Measurements from ENCODE around the gene CEACAM4. TPM values are rescaled to one million over a fixed set of nuclear protein-coding genes. Genes with fewer than 3 reads are reported as not detected.

The CEACAM4 gene
- total and polyA plus RNA-seq, 2 of the 4 experiments (the other 2 are of a cell fraction): not detected

- no peak within 1 kb of the TSS for H2BK120ac ChIP-seq (ENCODE audit: low read depth, low read length)
- H2AK9ac ChIP-seq (replicated peaks; ENCODE audit: low read depth, low read length, poor library complexity): no peak within 1 kb of the TSS
- ATAC-seq (ENCODE audit: low read depth): no peak
- no peak within 1 kb of the TSS for H3K23ac ChIP-seq (ENCODE audit: low read depth, low read length)
- H3K56ac ChIP-seq (ENCODE audit: extremely low read depth, insufficient read depth, low read length): no peak within 1 kb of the TSS
- no CpG with 5 or more reads among the region's 4 CpGs for WGBS, 2 experiments (ENCODE audit: extremely low coverage in 2 of 2, insufficient read length in 1 of 2)
- H3K9ac ChIP-seq (ENCODE audit: low read depth, low read length): no peak within 1 kb of the TSS
- H3K9me1 ChIP-seq (ENCODE audit: insufficient read depth, low read length): no peaks in the 10 kb centered on the region
- ChIA-PET POLR2A (ENCODE audit: unreplicated experiment) (no interaction called here), CTCF (no interaction called here)
- no peak within 1 kb of the TSS for H2BK5ac ChIP-seq (ENCODE audit: low read depth, low read length, poor library complexity, severe bottlenecking)
- H3K4me1 ChIP-seq (ENCODE audit: control insufficient read depth, insufficient read depth, low read length): no peaks in the 10 kb centered on the region
- no peak within 1 kb of the TSS for H3K4me3 ChIP-seq (ENCODE audit: insufficient read depth, low read depth, low read length)
- H2AK5ac ChIP-seq (ENCODE audit: low read depth, low read length): no peak within 1 kb of the TSS
- H2BK20ac ChIP-seq (ENCODE audit: low read depth, low read length): no peak within 1 kb of the TSS
- no peak within 1 kb of the TSS for H2BK15ac ChIP-seq (ENCODE audit: low read depth, low read length)
- no peak within 1 kb of the TSS for H3K4ac ChIP-seq (ENCODE audit: low read depth, low read length)
- TF ChIP-seq CHD1 (IDR thresholded peaks at IDR 0.05; ENCODE audit: low read depth, low read length) (no peak), RAD21 (IDR thresholded peaks at IDR 0.05; ENCODE audit: low read length) (no peak), SMC3 (IDR thresholded peaks at IDR 0.05; ENCODE audit: low read depth, low read length) (no peak), NFE2L2 (IDR thresholded peaks at IDR 0.05; ENCODE audit: low read depth, low read length) (no peak), BHLHE40 (IDR thresholded peaks at IDR 0.05; ENCODE audit: low read depth, low read length) (no peak), FOS (IDR thresholded peaks at IDR 0.05; ENCODE audit: low read depth, low read length) (no peak), RFX5 (IDR thresholded peaks at IDR 0.05; ENCODE audit: low read depth, low read length) (no peak), CEBPB (IDR thresholded peaks at IDR 0.05; ENCODE audit: low read depth, low read length) (no peak), MAFK (IDR thresholded peaks at IDR 0.05; ENCODE audit: low read depth, low read length) (no peak), MXI1 (IDR thresholded peaks at IDR 0.05; ENCODE audit: borderline replicate concordance, low read depth, low read length) (no peak), ELK1 (IDR thresholded peaks at IDR 0.05; ENCODE audit: borderline replicate concordance, low read depth, low read length) (no peak), RCOR1 (IDR thresholded peaks at IDR 0.05; ENCODE audit: insufficient replicate concordance, low read length) (no peak), MAZ (IDR thresholded peaks at IDR 0.05; ENCODE audit: borderline replicate concordance, low read depth, low read length) (no peak), CTCF (conservative IDR thresholded peaks at IDR 0.05; ENCODE audit: low read depth, low read length) (no peak), USF2 (IDR thresholded peaks at IDR 0.05; ENCODE audit: low read depth, low read length) (no peak)
- H4K5ac ChIP-seq (ENCODE audit: low read depth, low read length): no peak within 1 kb of the TSS
- H3K27ac ChIP-seq (ENCODE audit: insufficient read depth, low read length): no peak within 1 kb of the TSS
- no peaks in the 10 kb centered on the region for H3K36me3 ChIP-seq (ENCODE audit: control insufficient read depth, insufficient read depth, low read length)
- H3K9me3 ChIP-seq (ENCODE audit: control insufficient read depth, insufficient read depth, low read length): no peaks in the 10 kb centered on the region
- no peak within 1 kb of the TSS for H4K91ac ChIP-seq (ENCODE audit: insufficient read depth, low read depth, low read length)
- peaks cover 2% of the 10 kb centered on the region for H3K27me3 ChIP-seq (ENCODE audit: control insufficient read depth, insufficient read depth, low read length)
- no peak within 1 kb of the TSS for H3K4me2 ChIP-seq (ENCODE audit: low read depth, low read length)
- dilution Hi-C loops (cut with HindIII; ENCODE audit: low sequenced_read_pairs, unreplicated experiment): no loop called here
- H3K79me1 ChIP-seq (ENCODE audit: low read depth in 1 of 2, low read length in 2 of 2): no peaks in the 10 kb centered on the region
- no peak within 1 kb of the TSS for H4K8ac ChIP-seq (ENCODE audit: low read depth in 2 of 2, low read length in 2 of 2)
- in situ Hi-C loops (cut with MboI; ENCODE audit: low sequenced_read_pairs): no loop called here
- BruUV-seq (replicated peaks): no TSS peak
- no peak for DNase-seq
- no peaks in the 10 kb centered on the region for H4K20me1 ChIP-seq (ENCODE audit: insufficient read depth, low read length)
- intact Hi-C loops (cut with micrococcal nuclease): no loop called here
- no peak within 1 kb of the TSS for H3K14ac ChIP-seq (replicated peaks; ENCODE audit: low read depth, low read length)
- H3K18ac ChIP-seq (ENCODE audit: low read depth, low read length): no peak within 1 kb of the TSS
- H2AFZ ChIP-seq (replicated peaks; ENCODE audit: low read length, poor library complexity): no peak within 1 kb of the TSS
Measured at GRCh38 chr19:41575998-41576397, 50.9 kb downstream of the CEACAM4 start, which contains the start of gene CEACAM21. Gene CEACAM21, plus strand, starts transcription at chr19:41576166. Its CDS starts 109 bp downstream, at chr19:41576275.
